ENCODE data around the gene DUSP9. TPM values are rescaled to one million over a fixed set of nuclear protein-coding genes. Genes with fewer than 3 reads are reported as not detected.

DUSP9 gene
- total RNA-seq, 2 donors from 2014 or later: not detected

DNA sequence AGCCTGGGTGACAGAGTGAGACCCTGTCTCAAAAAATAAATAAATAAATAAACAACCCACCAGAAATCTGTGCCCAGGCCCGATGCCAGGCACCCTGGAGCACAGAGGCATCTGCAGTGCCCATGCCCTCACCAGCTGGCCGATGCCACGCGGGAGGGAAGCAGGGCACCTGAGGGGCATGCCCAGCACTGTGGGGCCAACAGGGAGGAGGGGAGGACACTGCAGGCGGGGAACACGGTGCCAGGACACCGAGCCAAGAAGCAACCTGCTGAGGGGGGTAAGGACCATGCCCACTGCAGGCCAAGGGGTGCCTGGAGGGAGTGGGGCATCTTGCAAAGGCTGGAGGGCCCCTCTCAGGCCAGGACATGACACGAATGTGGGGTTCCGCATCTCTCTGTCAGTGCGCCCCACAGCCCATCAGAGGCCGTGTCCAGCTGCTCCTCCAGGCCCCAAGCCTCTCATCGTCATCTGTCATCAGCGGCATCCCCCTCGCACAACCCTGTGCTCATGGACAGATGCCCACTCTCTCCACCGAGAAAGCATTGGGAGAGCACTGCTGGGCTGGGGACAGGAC, 13.3 kb upstream of the DUSP9 start:
- DNase-seq (no peak), ATAC-seq (no peak)
- intact Hi-C loops (cut with DNase I, micrococcal nuclease): no loop called here

DNA sequence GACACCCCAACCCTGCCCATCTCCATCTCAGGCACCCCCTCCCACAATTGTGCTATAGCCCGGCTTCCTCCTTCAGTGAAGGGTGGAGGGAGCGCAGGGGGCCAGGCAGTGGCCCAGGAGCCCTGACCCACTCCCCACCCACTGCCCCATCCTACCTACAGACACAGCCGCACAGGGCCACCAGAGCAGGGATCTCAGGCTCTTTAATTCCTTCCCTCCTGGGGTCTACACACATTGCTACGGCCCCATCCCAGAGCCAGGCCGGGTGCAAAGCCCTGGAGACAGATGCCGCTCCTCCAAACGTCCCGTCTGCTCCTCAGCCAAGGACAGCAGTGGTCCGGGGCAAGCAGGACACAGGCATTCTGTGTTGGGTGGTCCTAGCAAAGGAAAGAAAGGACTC, 12.8 kb upstream of the DUSP9 start:
- no peak for ATAC-seq
- intact Hi-C loops (cut with DNase I, micrococcal nuclease): no loop called here
- no peak for DNase-seq

DNA sequence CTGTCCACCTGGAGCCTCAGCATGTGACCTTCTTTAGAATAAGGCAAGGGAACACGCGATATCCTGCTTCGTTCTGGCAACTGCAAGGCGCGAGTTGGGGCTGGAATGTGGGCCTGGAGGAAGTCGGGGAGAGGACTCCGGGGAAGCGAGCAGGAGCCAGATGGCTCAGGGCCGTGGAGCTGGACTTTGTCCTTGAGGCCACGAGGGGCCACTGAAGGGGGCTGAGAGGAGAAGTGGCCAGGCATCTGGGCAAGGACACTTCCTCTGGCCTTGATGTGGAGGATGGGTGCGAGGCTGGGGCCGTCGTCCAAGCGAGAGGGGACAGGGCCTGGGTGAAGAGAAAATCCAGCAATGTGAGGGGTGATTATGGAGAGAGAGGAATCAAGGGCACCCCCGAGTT, 12.2 kb upstream of the DUSP9 start:
- DNase-seq (no peak), ATAC-seq (no peak)
- intact Hi-C loops (cut with DNase I, micrococcal nuclease): no loop called here

DNA sequence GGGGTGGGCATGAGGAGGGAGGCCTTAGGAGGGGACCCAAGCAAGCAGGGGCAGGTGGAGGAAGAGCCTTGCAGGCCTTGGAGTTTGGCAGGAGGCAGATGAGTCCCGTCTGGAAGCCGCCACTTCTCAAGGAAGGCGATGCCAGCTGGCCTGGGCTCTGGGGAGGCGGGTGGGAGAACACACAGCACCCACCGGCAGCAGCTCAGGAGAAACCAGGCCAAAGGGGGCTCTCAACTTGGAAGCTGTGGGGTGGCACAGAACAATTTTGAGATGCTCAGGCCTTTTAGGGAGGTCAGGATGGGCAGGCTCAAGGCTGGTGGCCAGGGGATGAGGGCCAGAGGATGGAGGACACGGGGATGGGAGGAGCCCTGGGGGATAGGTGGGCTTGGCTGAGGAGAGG, 11.6 kb upstream of the DUSP9 start:
- intact Hi-C loops (cut with DNase I, micrococcal nuclease): no loop called here
- ATAC-seq (no peak), DNase-seq (no peak)

DNA sequence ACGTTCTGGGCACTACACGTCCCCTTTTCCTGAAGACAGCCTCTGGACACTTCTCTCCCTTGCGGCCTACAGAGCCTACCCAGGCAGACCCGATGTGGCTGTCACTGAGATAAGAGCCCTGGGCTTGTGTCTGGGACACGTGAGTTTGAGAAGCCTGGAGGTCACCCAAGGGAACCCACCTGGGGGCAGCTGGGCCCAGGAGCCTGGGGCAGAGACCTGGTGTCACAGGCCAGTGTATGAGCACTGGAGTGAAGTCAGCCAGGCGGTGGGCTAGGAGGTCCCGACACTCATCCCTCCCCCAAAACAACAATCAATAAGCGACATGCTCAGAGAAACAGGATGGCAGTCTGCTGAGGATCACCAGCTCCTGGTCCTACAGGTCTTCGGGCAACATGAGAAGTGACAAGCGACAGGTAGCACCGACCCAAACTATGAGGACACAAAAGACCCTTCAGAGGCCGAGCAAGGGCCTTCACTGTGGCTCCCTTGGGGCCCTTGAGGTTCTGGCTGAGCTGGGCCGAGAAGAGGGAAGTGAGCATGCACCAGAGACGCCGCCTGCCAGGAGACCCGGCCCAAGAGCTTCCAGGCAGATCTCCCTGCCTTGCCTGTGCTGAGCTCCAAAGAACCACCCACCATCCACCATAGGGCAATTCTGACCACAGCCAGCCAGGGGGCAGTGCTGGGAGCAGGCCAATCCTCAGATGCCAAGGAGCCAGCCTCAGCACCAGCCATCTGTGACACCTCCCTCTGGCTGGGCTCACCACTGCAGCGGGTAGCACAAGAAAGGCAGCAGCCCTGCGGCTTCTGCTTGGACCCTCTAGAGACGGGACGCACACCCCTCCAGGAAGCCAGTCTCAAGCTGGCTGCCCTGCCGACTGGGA, 11.0 kb upstream of the DUSP9 start:
- peak; percentile 74 for ATAC-seq
- DNase-seq: peak in 1 of 2 donors; percentile 54
- intact Hi-C loops (cut with DNase I, micrococcal nuclease): no loop called here

DNA sequence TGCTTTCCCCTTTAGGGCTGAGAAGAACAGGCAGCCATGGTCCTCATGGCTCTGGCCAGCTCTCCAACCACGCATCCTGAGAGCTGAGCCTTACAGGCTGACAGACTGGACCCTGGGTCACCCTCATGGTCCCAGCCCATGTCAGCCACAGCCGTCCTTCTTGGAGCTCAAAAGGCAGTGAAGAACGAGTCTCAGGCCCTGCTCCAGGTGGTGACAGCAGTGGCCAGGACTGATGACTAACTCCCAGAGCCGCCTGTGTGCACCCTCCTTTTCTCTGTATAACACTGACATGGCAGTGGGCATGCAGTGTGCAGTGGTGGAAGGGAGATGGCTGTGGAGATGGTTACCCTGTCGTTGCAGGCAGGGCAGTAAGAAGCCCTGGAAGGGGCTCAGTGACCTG, 10.3 kb upstream of the DUSP9 start:
- DNase-seq: no peak
- no peak for ATAC-seq
- intact Hi-C loops (cut with DNase I, micrococcal nuclease): no loop called here

DNA sequence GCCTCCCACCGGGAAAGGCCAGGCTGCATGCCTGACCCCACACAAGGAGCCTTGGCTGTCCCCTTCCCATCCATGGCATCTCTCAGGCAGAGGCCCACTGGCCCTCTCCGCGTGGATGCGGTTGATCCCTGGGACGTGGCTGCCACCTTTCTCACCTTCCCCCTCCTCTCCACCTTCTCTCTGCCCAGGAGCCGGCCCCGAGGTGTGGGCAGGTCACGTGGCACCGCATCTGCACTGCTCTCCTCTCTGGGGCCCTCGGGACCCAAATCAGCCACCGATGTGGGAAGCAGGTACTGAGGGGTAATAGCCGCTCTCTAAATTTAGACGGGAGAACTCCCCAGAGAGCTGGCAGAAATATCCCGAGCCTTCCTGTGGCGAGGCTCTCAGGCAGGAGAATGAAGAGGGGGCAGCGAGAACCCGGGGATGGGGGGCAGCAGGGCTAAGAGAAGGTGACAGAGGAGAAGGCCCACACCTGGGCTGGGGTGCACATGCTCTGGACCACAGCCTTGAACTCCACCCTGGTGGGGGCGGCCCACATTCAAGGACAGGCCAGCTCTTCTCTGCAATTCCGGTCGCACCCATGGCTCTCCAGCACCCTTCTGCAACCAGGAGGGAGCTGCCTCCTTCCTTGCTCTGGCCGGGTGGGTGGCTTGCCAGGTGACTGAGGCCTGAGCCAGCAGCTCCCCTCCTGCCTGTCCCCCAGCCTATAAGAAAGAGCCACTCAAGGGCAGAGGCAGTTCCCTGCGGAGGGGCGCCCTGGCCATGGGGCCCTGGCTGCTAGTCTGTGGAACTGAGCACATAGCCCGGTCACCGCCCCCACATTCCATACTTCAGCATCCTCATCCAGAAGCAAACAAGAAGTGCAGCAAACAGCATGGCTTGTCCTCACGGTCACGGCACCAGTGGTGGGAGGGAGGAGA, 9.6 kb upstream of the DUSP9 start:
- no peak for DNase-seq
- intact Hi-C loops (cut with DNase I, micrococcal nuclease): no loop called here
- ATAC-seq: no peak

DNA sequence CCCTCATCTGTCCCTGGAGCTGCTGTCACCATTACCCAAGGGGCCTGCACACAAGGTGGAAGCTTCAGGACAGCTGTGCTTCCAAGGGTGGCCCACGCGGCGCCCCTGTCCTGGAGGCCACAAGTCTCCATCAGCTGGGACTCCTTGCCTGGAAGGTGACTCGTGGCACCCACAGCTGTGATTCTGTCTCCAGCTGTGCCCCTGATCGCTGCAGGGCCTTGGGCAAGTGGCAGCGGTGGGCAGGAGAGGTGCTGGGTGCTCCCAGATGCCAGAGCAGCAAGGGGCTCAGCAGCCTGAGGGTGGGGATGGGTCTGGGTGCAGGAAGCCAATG, 9.0 kb upstream of the DUSP9 start:
- DNase-seq: no peak
- no peak for ATAC-seq
- intact Hi-C loops (cut with DNase I, micrococcal nuclease): no loop called here

DNA sequence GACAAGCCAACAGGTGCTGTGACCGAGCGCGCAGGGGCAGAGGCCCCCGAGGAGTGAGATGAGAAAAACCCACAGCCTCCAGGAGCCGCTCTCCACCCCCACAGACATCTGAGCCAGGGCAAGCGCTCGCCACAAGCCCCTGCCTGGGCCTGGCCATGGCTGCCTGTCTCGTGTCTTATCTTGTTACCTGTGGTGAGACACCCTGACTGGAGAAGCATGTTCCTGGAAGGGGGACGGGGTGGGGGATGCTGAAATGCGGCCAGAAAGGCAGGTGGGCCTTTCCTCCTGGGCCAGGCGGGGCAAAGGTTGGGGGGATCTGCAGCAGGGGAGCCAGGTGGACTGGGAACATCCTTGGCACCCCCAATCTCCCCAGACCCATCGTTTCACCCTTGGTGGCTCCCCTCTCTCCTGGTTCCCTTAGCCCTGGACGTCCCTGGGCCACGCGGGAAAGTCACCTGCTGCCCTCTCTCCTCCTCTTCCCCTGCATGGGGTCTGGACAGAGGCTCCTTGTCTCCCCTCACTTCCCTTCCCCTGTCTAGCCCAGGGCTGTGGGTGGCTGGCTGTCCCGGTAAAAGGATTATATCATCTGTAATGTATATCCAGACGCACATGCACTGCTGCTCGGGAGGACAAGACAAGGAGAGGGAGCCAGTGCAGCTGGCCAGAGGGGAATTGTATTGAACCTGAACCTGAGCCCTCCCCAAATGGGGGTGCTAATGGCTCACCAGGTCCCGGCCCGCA, 8.4 kb upstream of the DUSP9 start:
- intact Hi-C loops (cut with DNase I, micrococcal nuclease): no loop called here
- DNase-seq: no peak
- no peak for ATAC-seq

DNA sequence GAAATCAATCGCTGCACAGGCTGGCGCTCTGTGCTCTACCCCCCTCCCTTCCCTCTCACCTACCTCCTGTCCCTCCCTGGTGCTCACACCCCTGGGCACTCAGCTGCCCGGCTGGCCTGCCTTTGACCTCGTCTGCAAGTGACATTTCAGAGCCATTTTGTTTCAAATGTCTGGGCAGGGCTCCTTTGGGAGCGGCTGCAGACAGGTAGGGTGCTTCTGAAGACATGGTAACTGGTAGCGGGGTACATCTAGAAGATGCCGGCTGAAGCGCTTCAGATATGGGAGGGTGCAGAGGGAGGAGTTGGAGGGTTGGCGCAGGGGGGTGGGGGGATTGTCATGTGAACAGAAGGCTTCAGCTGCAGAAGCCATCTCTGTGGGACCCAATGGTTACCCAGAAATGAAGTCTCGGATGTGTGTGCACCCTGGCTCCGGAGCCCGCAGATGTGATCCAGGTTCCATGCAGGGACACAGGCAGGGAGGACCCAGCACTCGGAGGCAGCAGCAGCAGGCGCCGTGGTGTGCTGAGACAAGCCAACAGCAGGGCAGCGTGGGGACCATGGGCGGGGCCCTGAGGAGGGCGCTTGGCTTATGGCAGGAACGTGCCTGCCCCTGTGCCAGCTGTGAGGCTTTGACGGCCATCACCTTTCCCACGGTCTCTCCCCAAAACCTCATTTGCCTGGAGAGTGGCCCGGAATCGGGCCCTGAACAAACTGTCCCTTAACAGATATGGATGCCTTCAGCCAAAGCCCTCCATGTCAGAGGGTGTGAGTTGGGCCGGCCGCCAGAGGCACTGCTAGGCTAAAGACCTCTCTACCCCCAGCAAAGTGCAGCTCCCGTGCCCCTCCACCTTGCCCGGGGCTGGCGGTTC, 7.6 kb upstream of the DUSP9 start:
- DNase-seq (no peak), ATAC-seq (no peak)
- intact Hi-C loops (cut with DNase I, micrococcal nuclease): no loop called here

DNA sequence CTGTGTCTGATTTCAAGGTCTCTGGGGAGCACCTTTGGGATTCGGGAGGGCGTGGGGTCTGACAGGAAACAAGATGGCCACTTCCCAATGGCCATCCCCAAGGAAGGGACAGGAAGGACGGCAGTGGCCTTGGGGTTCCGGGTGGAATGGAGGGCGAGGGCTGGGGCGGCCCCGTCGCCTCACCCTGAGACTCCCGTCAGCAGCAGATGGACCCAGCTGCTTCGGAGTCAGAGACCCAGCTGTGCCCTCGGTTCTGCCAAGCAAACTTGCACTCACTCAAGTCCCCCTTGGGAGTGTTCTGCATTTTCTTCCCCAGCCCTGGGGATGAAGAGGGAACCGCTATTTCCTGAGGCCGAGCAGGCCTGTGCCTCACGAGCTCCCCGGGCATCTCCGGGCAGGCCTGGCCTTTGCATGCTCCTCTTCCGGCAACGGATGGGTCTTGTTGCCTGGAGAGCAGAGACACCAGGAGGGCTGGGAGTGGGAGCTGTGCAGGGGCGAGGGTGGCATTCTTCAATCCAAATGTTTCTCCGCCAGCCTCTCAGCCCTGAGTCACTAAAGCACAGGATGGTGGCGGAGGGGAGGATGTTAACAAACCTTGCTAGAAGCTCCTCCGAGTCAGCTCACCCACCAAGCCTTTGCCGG, 6.8 kb upstream of the DUSP9 start:
- DNase-seq (no peak), ATAC-seq (no peak)
- intact Hi-C loops (cut with DNase I, micrococcal nuclease): no loop called here

DNA sequence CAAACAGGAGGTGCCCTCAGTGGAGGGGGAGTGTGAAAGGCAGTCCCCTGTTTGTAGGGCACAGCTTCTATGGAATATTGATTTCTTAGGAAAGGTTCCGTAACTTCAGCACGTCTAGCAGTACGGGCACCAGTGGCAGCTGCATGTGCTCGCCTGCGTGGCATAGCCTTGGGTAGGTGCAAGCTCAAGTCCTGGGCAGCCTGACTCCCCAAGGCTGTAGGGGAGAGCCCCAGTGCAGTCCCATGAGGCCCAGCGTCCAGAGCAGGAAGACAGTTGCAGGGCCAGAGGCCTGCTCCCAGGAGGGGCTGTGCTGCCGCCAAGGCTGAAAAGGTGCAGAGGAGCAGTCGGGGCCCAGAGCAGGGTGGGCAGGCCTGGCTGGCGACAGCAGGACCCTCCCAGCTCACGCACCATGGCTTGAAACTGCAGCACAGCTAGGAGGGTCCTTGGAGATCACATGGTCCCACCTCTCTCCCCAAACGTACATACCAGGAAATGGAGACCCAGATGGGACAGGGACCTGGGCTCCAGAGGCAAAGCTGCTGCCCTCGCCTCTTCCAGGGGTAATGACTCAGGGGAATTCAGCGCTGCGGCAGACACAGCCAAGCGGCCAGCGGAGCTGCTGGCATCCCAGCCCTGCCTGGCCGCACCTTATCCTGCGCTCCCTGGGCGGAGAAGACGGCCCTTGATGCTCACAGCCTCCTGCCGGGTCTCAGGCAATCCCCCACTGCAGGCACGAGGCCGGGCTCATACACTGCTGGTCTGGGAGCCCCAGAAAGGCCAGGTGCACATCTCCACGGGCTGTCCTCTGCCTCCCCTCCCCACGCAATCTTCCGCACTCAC, 6.0 kb upstream of the DUSP9 start:
- intact Hi-C loops (cut with DNase I, micrococcal nuclease): no loop called here
- no peak for DNase-seq
- ATAC-seq: no peak

DNA sequence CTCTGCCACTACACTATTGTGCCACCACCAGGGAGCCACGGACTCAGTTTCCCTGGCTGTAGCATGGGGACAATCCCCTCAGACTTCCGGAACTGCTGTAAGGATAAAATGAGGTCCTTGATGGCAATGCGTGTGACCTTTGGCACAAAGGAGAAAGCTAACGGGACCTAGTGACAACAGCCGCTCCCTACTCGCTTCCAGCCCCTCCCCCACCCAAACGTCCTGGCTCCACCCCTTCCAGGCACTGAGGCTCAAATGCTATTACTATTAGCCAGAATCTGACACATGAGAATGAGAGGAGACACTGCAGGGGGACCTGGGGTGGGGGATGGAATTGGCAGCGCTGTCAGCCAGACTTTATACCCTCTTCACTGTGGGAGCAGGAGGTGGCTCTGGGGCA, 5.4 kb upstream of the DUSP9 start:
- DNase-seq: no peak

DNA sequence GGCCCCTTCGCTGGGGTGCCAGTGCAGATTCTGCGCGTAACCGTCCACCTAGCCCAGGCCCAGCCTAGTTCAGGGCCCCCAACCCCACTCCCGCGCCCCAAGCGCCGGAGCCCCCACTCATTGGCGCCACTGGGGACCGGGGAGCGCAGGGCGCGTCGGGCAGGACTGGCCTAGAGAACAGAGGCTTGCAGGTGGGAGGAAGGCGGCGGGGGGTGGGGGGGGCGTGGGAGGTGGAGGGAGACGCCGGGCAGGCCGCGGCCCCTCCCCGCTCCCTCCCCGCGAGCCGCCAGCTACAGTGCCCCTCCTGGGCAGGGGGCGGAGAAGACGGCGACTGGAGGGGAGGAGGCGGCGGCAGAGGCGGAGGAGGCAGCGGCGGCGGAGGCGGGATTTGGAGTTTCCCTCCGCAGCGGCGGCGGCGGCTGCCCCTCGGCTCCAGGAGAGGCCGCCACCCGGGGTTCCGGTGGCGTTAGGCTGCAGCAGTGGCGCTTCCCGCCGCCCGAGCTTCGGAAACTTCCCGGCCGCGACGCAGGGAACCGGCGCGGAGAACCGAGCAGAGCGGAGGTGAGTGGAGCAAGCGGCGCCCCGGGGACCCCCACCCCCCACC, 4.8 kb upstream of the DUSP9 start:
- ATAC-seq (no peak), DNase-seq (no peak)
- intact Hi-C loops (cut with DNase I, micrococcal nuclease): no loop called here

More for the DNA sequence above, 5.4 kb upstream of the DUSP9 start:
- intact Hi-C loops (cut with DNase I, micrococcal nuclease): no loop called here
- ATAC-seq: no peak

DNA sequence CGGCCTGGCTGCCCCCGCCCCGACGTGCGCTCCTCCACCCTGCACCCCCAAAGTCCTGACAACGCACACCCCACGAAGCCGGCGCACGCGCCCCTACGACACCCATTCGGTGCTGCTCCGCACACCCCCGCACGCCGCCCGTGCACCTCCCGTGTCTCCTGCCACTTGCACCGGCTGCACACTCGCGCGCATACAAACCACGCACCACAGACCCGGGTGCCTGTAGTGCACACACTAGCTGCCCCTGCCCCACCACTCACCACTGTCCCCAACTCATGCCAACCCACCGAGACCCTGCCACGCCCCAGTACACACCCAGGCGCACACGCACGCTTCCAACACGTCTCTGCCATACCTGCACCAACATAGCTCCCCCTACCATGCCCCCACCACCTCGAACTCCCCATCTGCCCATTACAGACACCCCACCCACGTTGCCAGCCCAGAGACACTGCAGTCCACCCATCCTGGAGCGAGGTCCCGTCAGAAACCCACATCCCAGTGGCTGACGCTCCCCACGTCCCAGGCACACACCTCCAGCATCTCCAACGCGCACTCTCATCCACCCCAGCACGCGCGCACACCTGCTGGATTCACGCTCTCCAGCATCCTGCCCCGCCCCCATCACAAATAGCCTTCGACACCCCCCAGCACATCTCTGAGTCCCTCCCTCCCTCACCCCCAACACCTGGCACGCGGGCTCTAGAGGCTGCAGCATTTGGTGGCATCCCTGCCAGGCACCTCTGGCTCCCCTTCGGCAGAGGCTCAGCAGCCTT, 4.2 kb upstream of the DUSP9 start:
- intact Hi-C loops (cut with DNase I, micrococcal nuclease): no loop called here

More for the DNA sequence above, 4.2 kb upstream of the DUSP9 start:
- DNase-seq (no peak), ATAC-seq (no peak)

All from left colon (tissue), 2 donors.